Mammary epithelial cell (primary cell): ENCODE results near the gene MLH3.

ENCODE experiments used
- CTCF ChIP-seq, 2 donors: IDR thresholded peaks in 1 of 2; conservative IDR thresholded peaks in 1 of 2; 2 replicates each; pipeline ENCODE4 v1.5.1; 2011 to 2012; ENCODE audit warnings: inconsistent platforms in 2 of 2, low read length in 2 of 2, mild to moderate bottlenecking in 2 of 2, control low read depth in 1 of 2, low read depth in 1 of 2; ENCODE audit not compliant: insufficient read depth in 1 of 2; ENCODE audit errors: extremely low read depth in 1 of 2
- EZH2 ChIP-seq: IDR thresholded peaks from 2 replicates; pipeline ENCODE4 v1.6.1; 2012; ENCODE audit warnings: low read length, inconsistent platforms, borderline replicate concordance

GRCh38 chr14:75011356-75011994, 39.8 kb downstream of the MLH3 start:
- TF ChIP-seq CTCF (conservative IDR thresholded peaks at IDR 0.05 in 1 of 2, IDR thresholded peaks at IDR 0.05 in 1 of 2; ENCODE audit: extremely low read depth in 1 of 2, insufficient read depth in 1 of 2, low read depth in 1 of 2, low read length in 2 of 2) (no peak), EZH2 (no peak)
